Omental fat pad (tissue), 4 donors: Measurements from ENCODE around the gene TBC1D19. TPM values are rescaled to one million over a fixed set of nuclear protein-coding genes. Genes with fewer than 3 reads are reported as not detected.

Experiments
- ATAC-seq: fragments of 150-250 bp; one replicate; pipeline ENCODE4 v1.9.1; 2016; ENCODE audit warnings: mild to moderate bottlenecking, moderate library complexity; ENCODE audit not compliant: low FRiP score
- DNase-seq: peaks from one replicate; pipeline ENCODE4 v3.0.0-alpha.2; 2019; ENCODE audit warnings: low spot score
- total RNA-seq, 4 donors: library from RNA; depleted of rRNA; stranded (reverse); fragments of >200 nt; gene quantifications; one replicate each; pipeline ENCODE4 v1.1.0, GENCODE V29; 2016
- TF ChIP-seq, protein P1 (sequence below), 3 donors: fragments of 450-650 bp; IDR thresholded peaks; one replicate each; pipeline ENCODE4 v1.5.1; 2016 to 2017; ENCODE audit warnings: antibody characterized with exemption in 3 of 3, mild to moderate bottlenecking in 3 of 3, moderate library complexity in 2 of 3

Gene TBC1D19
- total RNA-seq, 4 donors from 2014 or later, result 5.6 to 21.6 (median 12.3) TPM

DNA sequence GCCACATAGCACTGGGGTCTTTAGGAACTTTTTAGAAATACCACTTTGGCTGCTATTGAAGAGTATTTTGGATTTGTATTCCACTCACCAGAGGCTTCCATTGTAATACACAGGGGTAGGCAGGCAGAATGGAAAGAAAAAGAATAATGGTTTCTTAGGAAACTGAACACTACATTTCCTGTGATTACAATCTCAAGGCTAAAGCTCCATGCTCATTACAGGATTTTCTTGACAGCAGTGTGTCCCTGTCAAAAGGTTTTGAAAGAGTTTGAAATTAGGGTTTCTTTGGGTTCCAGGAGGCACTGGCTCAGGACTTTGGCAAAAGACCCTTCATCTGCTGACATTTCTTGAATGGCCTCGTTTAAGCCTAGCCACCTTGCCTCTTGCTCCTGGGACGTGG lies 201.9 kb downstream of the TBC1D19 start:
- ATAC-seq (no peak), DNase-seq (no peak)
- TF ChIP-seq, protein P1, sequence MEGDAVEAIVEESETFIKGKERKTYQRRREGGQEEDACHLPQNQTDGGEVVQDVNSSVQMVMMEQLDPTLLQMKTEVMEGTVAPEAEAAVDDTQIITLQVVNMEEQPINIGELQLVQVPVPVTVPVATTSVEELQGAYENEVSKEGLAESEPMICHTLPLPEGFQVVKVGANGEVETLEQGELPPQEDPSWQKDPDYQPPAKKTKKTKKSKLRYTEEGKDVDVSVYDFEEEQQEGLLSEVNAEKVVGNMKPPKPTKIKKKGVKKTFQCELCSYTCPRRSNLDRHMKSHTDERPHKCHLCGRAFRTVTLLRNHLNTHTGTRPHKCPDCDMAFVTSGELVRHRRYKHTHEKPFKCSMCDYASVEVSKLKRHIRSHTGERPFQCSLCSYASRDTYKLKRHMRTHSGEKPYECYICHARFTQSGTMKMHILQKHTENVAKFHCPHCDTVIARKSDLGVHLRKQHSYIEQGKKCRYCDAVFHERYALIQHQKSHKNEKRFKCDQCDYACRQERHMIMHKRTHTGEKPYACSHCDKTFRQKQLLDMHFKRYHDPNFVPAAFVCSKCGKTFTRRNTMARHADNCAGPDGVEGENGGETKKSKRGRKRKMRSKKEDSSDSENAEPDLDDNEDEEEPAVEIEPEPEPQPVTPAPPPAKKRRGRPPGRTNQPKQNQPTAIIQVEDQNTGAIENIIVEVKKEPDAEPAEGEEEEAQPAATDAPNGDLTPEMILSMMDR (IDR thresholded peaks at IDR 0.05), result no peak

- ATAC-seq, result no peak
- no peak for DNase-seq
- TF ChIP-seq, protein P1 (IDR thresholded peaks at IDR 0.05), result no peak
Observed at GRCh38 chr4:26786916-26787315, 203.0 kb downstream of the TBC1D19 start.

DNA sequence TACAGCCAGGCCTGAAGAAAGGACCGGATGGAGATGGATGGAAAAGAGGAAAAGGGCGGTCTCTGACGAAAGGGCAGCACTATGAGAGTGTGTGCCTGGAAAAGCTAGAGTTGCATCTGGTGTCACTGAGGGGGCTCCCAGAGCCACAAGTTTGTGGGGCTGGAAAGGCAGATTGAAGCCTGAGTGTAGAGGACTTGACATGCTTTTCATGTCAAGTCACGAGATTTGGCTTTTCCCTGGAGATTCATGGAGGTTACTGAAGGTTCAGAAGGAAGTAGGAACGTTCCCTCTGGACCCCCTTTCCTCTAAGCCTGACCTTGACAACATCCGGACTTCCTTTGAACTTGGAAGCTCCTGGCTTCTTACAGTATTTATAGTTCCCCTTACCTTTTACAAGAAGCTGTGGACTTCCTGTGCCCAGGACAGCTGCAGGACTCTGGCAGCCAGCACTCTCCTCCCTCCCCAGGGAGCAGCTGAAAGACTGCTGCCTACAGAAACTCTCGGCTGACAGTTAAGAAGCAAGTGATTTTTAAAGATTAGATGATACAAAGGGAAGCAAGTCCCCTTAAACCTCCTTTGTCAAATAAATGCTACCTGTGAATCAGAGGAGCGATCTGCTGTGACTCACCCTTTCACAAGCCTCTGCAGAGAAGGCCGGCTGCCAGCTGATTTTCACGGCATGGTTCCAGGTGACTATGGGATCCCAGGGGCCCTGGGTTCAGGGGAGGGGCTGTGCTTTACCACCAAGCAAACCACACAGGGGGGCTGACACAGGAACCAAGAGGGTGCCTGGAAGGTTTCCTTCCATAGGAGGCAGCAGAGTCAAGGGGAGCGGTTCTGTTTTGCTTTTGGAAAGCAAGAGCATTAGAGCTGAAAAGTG lies 203.8 kb downstream of the TBC1D19 start:
- ATAC-seq, result peak; percentile 80
- no peak for DNase-seq
- TF ChIP-seq, protein P1 (IDR thresholded peaks at IDR 0.05), result no peak

GRCh38 chr4:26788341-26788733 lies 204.5 kb downstream of the TBC1D19 start:
- ATAC-seq (no peak), DNase-seq (no peak)
- TF ChIP-seq, protein P1 (IDR thresholded peaks at IDR 0.05), result no peak

DNA sequence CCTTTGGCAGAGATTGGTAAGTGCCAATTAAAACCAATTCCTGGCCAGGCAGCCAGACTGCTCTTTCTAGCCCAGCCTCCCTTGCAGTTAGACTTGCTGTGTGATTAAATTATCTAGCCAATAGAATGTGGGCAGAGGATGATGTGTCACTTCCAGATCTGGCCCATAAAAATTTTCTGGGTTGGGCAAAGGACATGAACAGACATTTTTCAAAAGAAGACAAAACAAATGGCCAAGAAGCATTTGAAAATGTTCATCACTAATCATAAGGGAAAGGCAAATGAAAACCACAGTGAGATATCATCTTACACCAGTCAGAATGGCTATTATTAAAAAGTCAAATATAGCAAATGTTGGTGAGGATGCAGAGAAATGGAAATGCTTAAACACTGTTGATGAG lies 205.3 kb downstream of the TBC1D19 start:
- DNase-seq (no peak), ATAC-seq (no peak)
- TF ChIP-seq, protein P1 (IDR thresholded peaks at IDR 0.05), result no peak

DNA sequence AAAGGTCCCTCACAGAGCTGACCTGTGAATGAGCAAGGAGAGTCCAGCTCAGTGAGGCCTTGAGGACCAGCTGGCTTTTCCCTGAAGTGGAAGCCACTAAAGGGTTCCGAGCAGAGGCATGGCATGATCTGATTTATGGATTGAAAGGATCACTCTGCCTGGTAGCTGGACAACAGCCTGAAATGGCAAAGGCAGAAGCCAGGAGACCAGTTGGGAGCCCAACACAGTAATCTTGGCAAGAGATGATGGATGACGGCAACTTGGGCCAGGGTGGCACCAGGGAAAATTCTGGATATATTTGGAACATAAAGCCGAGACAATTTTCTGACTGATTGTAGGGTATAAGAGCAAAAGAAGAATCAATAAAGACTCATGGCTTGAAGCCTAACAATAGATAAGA lies 207.5 kb downstream of the TBC1D19 start:
- DNase-seq (no peak), ATAC-seq (no peak)
- TF ChIP-seq, protein P1 (IDR thresholded peaks at IDR 0.05), result no peak

DNA sequence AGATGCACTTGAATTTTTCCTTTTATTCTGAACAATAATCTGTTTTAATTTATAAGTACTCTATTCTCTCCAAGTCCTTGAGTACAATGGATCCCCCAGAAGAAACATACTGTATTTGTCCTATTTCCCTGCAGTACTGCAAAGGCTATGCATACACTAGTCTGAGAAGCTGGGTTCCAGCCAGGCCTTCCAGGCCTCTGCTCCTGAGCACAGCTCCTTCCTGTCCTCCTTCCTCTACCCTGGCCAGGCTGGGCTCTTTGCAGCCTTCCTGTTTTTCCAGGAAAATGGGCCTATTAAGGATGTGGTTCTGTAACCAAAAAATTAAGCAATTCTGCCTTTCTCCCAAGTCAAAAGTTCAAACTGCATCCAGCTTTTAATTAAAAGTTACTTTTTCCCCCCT lies 208.8 kb downstream of the TBC1D19 start:
- ATAC-seq (no peak), DNase-seq (no peak)
- TF ChIP-seq, protein P1 (IDR thresholded peaks at IDR 0.05), result no peak
